HG03064 (cell line): ENCODE results near the gene GGCX.

Source experiments
- ATAC-seq: cut with Tn5 transposase; IDR thresholded peaks from one replicate; pipeline ENCODE4 v1.9.1; 2021; ENCODE audit warnings: low read depth; ENCODE audit not compliant: unreplicated experiment

The GGCX gene

DNA sequence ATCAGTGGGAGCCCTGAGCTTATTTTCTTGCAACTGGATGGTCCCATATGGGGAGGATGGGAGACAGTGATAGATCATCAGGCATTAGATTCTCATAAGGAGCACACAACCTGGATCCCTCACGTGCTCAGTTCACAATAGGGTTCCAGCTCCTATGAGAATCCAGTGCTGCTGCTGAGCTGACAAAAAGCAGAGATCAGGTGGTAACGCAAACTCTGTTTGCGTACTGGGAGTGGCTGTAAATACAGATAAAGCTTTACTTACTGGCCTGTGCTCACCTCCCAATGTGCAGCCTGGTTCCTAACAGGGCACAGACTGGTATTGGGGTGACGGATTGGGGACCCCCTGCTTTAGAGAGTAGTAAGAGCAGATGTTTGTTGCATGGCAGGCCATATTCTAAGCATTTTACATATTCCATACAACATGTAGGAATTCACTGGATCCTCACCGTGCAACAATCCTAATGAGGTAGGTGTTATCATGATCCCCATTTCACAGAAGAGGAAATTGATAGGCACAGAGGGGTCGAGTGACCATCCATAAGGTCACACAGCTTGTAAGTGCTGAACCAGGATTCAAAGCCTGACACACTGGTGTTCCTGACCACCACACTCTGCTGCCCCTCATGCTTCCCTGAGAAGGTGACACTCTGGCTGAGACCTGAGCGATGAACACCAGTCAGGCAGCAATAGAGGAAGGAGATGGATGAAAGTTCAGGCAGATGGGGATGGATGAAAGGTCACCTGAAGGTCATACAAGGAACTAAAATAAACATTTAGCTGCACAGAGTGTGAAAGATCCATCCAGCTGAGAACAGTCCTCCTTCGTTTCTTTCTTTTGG lies 38.0 kb downstream of the GGCX start:
- no peak for ATAC-seq

DNA sequence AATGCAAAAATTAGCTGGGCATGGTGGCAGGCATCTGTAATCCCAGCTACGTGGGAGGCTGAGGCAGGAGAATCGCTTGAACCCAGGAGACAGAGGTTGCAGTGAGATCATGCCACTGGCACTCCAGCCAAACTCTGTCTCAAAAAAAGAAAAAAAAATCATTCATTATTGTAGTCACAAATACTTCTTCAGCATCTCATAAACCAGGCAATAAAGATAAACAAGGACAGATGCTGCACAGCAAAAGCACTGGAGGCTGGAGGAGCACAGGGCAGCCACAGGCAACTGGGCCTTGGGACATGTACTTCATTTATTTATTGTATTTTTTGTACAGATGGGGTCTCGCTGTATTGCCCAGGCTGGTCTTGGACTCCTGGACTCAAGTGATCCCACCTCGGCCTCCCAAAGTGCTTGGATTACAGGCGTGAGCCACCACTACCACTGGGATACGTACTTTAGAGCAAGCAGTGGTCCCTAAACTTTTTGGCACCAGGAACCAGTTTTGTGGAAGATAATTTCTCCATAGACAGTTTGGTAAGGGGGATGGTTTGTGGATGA lies 39.1 kb downstream of the GGCX start:
- ATAC-seq, result no peak

GRCh38 chr2:85516653-85517389 lies 44.5 kb downstream of the GGCX start:
- no peak for ATAC-seq

- ATAC-seq, result no peak
These were observed 47.0 kb downstream of the GGCX start for GRCh38 chr2:85514323-85514722.

- no peak for ATAC-seq
These were observed 50.1 kb downstream of the GGCX start for GRCh38 chr2:85511008-85511811.

GRCh38 chr2:85506768-85507181 lies 54.5 kb downstream of the GGCX start:
- no peak for ATAC-seq

- ATAC-seq, result no peak
These were observed 55.6 kb downstream of the GGCX start for GRCh38 chr2:85505551-85506238.

- ATAC-seq, result no peak
These were observed 56.5 kb downstream of the GGCX start for GRCh38 chr2:85504778-85505261.

- ATAC-seq, result no peak
These were observed 57.2 kb downstream of the GGCX start for GRCh38 chr2:85503851-85504777.

- ATAC-seq, result no peak
These were observed 58.0 kb downstream of the GGCX start for GRCh38 chr2:85503168-85503850.

DNA sequence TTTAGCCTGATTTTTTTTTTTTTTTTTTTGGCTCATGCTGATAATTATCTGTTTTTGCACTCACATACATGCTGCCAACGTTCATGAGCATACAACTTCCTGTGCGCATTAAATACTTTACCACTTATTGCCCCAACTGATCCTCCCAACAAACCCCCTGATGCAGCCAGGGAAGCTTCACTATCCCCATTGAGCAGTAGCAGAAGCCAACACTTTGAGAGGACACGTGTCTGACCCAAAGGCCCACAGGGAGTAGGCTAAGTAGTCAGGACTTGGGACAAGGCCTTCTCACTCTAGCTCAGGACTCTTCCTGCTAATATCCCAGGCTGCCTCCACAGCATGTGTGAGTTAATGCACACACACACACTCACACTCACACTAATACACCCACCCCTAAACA lies 58.6 kb downstream of the GGCX start:
- ATAC-seq, result no peak

DNA sequence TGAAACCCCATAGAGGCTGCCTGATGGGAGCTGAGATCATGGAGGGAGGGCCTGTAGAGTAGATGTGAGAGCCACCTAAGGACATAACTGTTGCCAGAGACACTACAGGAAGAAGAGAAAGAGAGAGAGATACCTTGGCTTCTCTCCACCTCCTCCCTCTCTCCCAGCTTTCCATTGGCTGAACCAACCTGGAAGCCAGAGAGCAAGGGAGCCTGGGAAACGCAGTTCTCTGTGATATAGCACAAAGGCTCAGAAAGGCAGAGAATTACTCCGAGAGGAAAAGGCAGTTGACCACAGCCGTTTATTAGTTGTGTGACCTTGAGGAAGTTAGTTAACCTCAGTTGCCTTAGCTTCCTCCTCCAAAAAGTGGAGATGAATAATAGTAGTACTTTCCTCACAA lies 60.0 kb downstream of the GGCX start:
- no peak for ATAC-seq

- ATAC-seq, result no peak
These were observed 63.2 kb downstream of the GGCX start for GRCh38 chr2:85497944-85498630.

- ATAC-seq, result no peak
These were observed 64.9 kb downstream of the GGCX start for GRCh38 chr2:85496436-85496835.
